A172 (cell line): ENCODE measurements around the gene RHOXF2. TPM values are rescaled to one million over a fixed set of nuclear protein-coding genes. Genes with fewer than 3 reads are reported as not detected.
A peak's percentile ranks its signal among the peaks of the same experiment; 100 is the strongest.
"Not testable (repeated sequence)": the region's sequence is repeated elsewhere in the genome, so short reads cannot be mapped to it uniquely, and the experiment has no call there.

Experiments used
- DNase-seq: peaks from one replicate; pipeline ENCODE4 v3.0.0-alpha.2; 2015; ENCODE audit warnings: low spot score
- total RNA-seq: library from RNA; depleted of rRNA; stranded (reverse); fragments of >200 nt; shearing (Covaris generic); gene quantifications from 2 replicates; pipeline ENCODE4 v1.2.3, GENCODE V29; 2014; rRNA removed

The RHOXF2 gene
- total RNA-seq, result not detected in 2 replicates

GRCh38 chrX:120158313-120158712 is at the start of gene RHOXF2:
RHOXF2 (plus strand) TSS chrX:120158613; CDS start chrX:120158751, 138 bp downstream.
- not testable (repeated sequence) for DNase-seq

DNA sequence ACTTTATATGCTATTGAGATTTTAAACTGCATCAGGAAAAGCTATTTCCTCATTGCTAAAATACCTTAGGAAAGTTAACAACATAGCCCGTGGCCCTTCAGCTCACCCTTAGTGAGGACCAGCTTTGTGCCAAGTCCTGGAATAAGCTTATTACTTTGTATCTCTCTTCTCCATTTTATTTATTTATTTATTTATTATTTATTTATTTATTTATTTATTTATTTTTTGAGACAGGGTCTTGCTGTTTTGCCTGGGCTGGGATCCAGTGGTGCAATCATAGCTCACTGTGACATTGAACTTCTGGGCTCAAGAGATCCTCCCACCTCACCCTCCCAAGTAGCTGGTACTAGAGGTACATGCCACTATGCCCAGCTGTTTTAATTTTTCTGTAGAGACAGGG is 49.0 kb upstream of the RHOXF2 start:
- no peak for DNase-seq

GRCh38 chrX:120111611-120112010 is 46.8 kb upstream of the RHOXF2 start:
- DNase-seq, result no peak

DNA sequence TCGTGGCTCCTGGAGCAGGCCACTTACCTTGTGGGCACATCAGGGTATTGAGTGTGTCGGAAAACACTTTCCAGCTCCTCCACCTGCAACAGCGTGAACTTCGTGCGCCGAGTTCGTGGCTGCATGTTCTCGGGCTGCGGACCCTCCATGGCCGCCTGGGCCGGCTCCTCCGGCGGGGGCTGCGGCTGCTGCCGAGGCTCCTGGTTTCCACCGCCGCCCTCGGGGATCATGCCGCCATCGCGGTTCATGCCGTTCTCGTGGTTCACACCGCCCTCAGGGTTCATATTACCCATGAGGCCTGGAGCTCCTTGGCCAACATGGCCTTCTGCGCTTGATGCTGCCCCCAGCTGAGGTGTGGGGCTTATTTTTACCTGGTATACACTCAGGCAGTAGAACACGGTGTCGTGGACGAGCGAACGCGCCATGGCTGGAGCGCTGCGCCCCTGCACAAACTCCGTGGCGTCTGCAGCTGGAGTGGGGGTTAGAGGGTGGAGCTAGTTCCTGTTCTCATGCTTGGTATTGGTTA is 42.9 kb upstream of the RHOXF2 start, which contains the start of gene RHOXF1:
RHOXF1 (minus strand) TSS at position 476 of the 526 bp plus-strand sequence; CDS start at position 425, 51 bp downstream.
- no peak for DNase-seq

- DNase-seq, result peak; percentile 30
Observed at GRCh38 chrX:120120223-120120622, 38.2 kb upstream of the RHOXF2 start.

GRCh38 chrX:120125444-120125843 is 33.0 kb upstream of the RHOXF2 start:
- no peak for DNase-seq

GRCh38 chrX:120128306-120128846 is 30.0 kb upstream of the RHOXF2 start:
- DNase-seq, result not testable (repeated sequence)

GRCh38 chrX:120136128-120136527 is 22.3 kb upstream of the RHOXF2 start:
- DNase-seq, result no peak

DNA sequence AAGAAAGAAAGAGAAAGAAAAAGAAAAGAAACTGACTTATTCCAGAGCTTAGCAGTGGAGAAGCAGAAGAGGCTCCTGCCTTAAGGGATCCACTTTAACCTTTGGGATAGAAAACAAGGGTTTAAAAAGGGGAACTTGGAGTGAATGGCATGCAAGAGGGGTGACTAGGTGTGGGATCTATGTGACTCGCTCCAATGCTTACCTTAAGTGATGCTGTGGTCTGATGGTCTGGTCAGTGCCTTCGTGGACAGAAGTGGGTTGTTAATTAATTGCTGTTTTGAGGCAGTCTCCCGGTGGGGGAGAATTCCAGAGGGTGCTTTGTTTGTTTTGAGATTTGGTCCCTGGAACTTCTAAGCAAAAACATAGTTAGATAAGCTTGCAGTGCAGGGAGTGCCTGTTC is 21.6 kb upstream of the RHOXF2 start:
- DNase-seq, result no peak

DNA sequence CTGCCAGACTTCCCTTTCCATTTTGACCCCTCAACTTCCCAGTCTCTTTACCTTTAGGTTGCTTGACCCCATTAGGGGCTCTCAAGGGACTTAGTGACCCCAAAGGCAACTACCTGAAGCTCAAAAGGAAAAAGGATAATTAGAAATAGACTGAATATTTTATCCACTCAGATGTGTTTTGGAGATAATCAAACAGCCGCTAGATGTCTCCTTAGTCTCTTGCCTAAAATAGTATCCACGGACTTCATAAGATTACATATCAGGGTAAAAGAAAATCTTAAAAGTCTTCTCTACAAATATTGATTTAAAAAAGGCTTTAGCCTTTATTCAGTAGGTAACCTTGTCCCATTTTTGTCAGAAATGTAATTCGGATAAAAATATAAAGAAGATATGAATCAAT is 21.0 kb upstream of the RHOXF2 start:
- DNase-seq, result no peak

DNA sequence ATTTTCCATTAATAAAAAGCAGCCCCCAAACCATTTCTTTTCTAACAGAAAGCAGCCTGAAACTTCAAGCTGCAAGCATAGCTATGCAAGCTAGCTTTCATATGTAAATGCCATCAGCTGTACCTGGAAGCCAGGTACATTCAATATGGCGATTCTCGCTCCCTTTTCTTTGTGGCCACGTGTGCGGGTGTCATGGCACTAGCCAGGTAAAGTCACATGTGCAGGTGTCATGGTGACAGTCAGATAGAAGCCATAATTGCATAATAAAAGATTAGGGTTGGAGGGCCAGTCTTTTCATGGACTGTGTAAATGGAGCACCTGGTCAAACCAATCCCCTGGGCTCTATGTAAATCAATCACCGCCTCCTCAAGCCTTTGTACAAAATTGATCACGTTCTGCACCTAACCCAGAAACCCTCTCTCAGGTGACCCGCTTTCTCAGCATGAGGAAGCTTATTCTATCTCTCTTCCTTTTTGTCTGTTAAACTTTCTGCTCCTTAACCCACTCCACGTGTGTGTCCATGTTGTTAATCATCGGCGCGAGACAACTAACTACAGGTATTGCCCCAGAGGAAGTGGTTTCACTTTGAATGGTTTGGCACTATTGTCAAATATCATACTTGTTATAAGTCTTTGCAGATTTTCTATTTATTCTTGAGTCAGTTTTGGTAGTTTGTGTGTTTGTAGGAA is 18.0 kb upstream of the RHOXF2 start:
- DNase-seq, result no peak

DNA sequence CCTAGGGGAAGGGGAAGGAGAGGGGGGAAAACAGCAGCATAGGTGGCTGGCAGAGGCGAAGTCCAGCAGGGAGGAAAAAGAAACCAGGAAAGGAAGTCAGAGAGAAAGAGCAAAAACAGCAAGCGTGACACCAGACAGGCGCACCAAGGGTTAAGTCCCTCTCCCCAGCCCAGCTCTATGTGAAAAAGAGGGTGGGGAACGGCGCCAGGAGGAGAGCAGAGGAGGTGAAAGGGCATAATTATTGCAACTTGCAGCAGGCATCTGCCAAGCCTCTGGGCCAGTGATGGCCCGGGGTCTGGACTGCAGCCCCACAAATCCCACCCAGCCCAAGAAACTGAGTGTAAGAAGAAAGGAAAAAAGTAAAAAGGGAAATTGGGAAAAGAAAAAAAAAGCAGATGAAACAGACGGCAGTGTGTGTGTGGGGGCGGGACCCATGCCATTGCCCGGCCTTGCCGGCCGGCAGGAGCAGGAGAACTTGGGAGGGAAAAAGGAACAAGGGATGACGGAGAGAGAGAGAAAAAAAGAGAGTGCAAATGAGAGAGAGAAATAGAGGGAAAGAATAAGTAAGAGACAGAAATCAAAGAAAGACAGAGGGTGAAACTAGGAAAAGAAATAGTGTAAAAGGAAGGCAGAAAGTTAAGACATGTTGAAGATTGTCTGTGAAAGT is 14.1 kb upstream of the RHOXF2 start:
- DNase-seq, result no peak

GRCh38 chrX:120145295-120145925 is 13.0 kb upstream of the RHOXF2 start:
- DNase-seq, result no peak

GRCh38 chrX:120146323-120146722 is 12.1 kb upstream of the RHOXF2 start:
- DNase-seq, result not testable (repeated sequence)

DNA sequence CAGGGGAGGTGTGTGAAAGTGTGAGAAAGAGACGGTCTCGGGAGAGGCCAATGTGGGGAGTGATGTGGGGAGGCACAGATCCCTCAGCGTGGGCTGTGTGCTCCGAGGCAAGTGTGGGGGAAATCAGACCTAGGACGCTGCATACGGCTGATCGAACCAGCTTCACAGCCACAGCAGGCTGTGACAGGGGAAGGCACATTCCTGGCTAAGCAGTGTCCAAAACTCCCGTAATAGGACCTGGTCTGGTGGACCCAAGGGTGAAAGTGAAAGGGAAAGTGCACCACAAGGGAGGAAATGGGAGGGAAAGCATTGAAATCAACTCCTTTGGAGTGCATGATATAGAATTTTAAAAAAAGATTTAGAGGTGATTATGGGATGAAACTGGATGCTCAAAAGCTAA is 10.9 kb upstream of the RHOXF2 start:
- DNase-seq, result no peak

DNA sequence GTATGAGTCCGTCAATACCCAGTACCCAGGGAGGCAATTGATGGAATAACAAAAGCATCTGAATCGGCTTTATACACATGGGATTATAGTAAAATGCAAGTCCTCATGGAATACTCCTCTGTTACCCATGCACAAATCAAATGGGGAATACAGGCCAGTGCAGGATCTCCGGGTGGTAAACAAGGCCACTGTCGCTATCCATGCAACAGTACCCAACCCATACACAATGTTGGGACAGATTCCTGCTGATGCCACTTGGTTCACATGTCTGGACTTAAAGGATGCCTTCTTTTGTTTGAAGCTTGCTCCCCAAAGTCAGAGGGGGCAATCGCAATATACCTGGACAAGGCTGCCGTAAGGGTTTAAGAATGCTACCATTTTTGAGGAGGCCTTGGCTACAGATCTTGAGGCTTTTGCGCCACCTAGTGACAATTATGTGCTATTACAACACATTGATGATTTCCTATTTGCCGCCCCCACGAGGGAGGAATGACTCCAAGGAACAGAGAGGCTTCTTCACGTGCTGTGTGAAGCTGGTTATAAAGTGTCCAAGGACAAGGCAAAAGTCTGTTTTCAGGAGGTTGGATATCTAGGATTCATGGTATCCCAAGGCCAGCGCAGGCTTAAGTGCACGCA is 8.2 kb upstream of the RHOXF2 start:
- not testable (repeated sequence) for DNase-seq

DNA sequence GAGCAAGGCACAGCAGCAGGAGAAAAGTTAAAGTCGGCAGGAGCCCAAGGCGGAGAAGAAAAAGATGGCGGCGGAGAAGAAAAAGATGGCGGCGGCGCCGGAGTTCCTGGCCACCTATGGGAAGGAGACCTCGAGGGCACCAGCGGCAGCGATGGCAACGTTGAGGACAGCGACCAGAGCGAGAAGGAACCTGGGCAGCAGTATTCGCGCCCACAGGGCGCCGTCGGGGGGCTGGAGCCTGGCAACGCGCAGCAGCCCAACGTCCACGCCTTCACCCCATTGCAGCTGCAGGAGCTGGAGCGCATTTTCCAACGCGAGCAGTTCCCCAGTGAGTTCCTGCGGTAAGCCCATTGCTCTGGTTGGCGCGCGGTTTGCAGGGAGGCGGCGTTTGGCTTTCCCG is 673 bp downstream of the RHOXF2 start:
- DNase-seq, result not testable (repeated sequence)

GRCh38 chrX:120193254-120193653 is 34.8 kb downstream of the RHOXF2 start:
- not testable (repeated sequence) for DNase-seq

- DNase-seq, result not testable (repeated sequence)
Observed at GRCh38 chrX:120193720-120194119, 35.3 kb downstream of the RHOXF2 start.

DNA sequence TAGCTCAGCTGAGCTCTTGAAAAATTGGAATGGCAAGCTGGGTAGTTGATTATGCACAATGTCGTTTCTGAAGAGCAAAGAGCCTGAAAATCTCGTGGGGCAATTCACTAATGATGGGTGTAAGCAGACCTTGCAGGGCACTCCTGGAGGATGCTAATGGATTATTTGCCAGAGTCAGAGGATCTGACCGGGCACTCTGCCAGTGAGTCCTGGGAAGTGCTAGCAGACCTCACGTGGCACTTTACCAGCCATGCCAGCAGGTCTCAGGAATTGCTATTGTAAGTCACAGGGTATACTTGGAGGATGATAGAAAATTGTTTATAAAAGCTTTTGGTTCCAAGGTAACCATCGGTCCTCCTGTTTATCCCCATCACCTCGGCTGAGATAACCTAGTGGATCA is 37.4 kb downstream of the RHOXF2 start:
- DNase-seq, result not testable (repeated sequence)

DNA sequence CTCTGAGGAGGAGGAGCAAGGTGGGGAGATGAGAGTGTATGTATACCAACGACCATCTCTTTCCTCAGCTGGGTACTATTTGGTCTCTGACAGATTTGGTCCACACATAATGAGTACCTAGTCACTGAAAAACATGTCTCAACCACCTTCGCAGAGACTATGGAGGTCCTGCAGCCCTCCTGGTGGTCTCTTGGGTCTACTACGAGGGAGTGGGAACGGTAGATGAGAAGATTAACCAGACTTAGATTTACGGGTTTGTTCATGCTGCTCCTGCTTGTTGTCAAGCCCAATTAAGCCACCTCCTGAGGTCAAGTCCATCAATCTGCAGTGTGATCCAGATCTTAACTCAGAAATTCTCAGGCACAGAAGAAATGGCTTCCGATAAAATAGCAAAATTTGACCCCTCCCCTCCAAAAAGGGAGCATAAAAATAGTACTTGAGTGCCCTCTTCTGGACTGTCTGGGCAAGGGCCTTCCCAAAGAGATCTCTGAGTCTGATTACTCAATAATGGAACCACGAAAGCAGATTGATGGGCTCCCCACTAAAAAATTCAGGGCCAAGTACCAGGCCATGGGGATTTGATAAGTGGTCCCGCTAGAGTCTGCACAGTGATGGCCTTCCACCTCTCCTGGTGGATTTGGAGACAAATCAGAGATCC is 38.3 kb downstream of the RHOXF2 start:
- not testable (repeated sequence) for DNase-seq
